Smooth muscle cell (in vitro differentiated cells): ENCODE data around the gene GTF3C5. TPM values are rescaled to one million over a fixed set of nuclear protein-coding genes. Genes with fewer than 3 reads are reported as not detected.
"Not testable (repeated sequence)": the region's sequence is repeated elsewhere in the genome, so short reads cannot be mapped to it uniquely, and the experiment has no call there.

Experiments
- DNase-seq: peaks from one replicate; lab custom pipeline; 2025; ENCODE audit not compliant: unreplicated experiment; lab: John Stamatoyannopoulos, UW
- H2AFZ ChIP-seq: fragments of 200-600 bp; sonication (generic); 2 replicates; pipeline ENCODE4 v1.6.0; 2016; ENCODE audit warnings: antibody characterized with exemption, low read depth, mild to moderate bottlenecking
- H3F3A ChIP-seq: fragments of 200-600 bp; sonication (generic); 2 replicates; pipeline ENCODE4 v1.6.0; 2017; ENCODE audit warnings: antibody characterized with exemption, low read depth
- H3K27ac ChIP-seq: fragments of 200-600 bp; sonication (generic); 2 replicates; pipeline ENCODE4 v1.5.1; 2016; ENCODE audit warnings: low read depth, mild to moderate bottlenecking
- H3K27me3 ChIP-seq: fragments of 200-600 bp; sonication (generic); 2 replicates; pipeline ENCODE4 v1.6.1; 2016; ENCODE audit warnings: low read depth, mild to moderate bottlenecking
- H3K36me3 ChIP-seq: fragments of 200-600 bp; sonication (generic); 2 replicates; pipeline ENCODE4 v1.5.1; 2016; ENCODE audit warnings: low read depth
- H3K4me1 ChIP-seq: fragments of 200-600 bp; sonication (generic); 2 replicates; pipeline ENCODE4 v1.5.1; 2016; ENCODE audit warnings: low read depth
- H3K4me2 ChIP-seq: fragments of 200-600 bp; sonication (generic); 2 replicates; pipeline ENCODE4 v1.6.0; 2016; ENCODE audit warnings: mild to moderate bottlenecking
- H3K4me3 ChIP-seq: fragments of 200-600 bp; sonication (generic); 2 replicates; pipeline ENCODE4 v1.5.1; 2016; ENCODE audit warnings: mild to moderate bottlenecking
- H3K79me2 ChIP-seq: fragments of 200-600 bp; sonication (generic); 2 replicates; pipeline ENCODE4 v1.6.0; 2016; ENCODE audit warnings: low read depth, mild to moderate bottlenecking
- H3K9ac ChIP-seq: fragments of 200-600 bp; sonication (generic); 2 replicates; pipeline ENCODE4 v1.6.0; 2016; ENCODE audit warnings: low read depth
- H3K9me3 ChIP-seq: fragments of 200-600 bp; sonication (generic); replicated peaks from 2 replicates; pipeline ENCODE4 v1.5.1; 2016; ENCODE audit warnings: low read depth
- H4K20me1 ChIP-seq: fragments of 200-600 bp; sonication (generic); 2 replicates; pipeline ENCODE4 v1.6.0; 2016; ENCODE audit warnings: low read depth
- CTCF ChIP-seq: fragments of 200-600 bp; sonication (generic); IDR thresholded peaks from 2 replicates; pipeline ENCODE4 v1.5.1; 2017; ENCODE audit warnings: borderline replicate concordance, mild to moderate bottlenecking, antibody characterized with exemption; ENCODE audit not compliant: insufficient read depth, poor library complexity, severe bottlenecking
- WGBS: methylation state at CpG from one replicate; pipeline ENCODE4 v1.1.7; 2016; ENCODE audit warnings: low lambda C conversion rate; 5-methylcytosine and 5-hydroxymethylcytosine counted together
- polyA plus RNA-seq: library from polyadenylated mRNA; unstranded; fragments of >200 nt; fragmentation: Nextera tagmentation; extraction: Ambion mirVana; gene quantifications from 2 replicates; pipeline ENCODE4 v1.2.1, GENCODE V29; 2016
- total RNA-seq: library from RNA; depleted of rRNA; stranded (reverse); fragments of >200 nt; gene quantifications from 2 replicates; pipeline ENCODE4 v1.2.3, GENCODE V29; 2014

Gene GTF3C5
- total and polyA plus RNA-seq, 2 experiments from 2014 or later = 44.2 to 59.0 TPM

- Histone ChIP-seq H3K4me3 (no peak overlapping the region), H3K36me3 (no peaks in the 10 kb centered on the region), H2AFZ (no peak overlapping the region), H3F3A (no peaks in the 10 kb centered on the region), H3K9me3 (no peaks in the 10 kb centered on the region), H3K27me3 (no peaks in the 10 kb centered on the region), H3K9ac (no peak overlapping the region), H3K27ac (no peak overlapping the region), H4K20me1 (no peaks in the 10 kb centered on the region), H3K79me2 (no peaks in the 10 kb centered on the region), H3K4me2 (no peak overlapping the region), H3K4me1 (peaks cover 10% of the 10 kb centered on the region)
- DNase-seq = no peak
- TF ChIP-seq CTCF = no peak
- 98% methylated on average over 17 of the region's 17 CpGs for WGBS
Observed at GRCh38 chr9:133065070-133065388, 34.2 kb downstream of the GTF3C5 start.

GRCh38 chr9:133066181-133066983, 35.6 kb downstream of the GTF3C5 start:
- TF ChIP-seq CTCF = no peak
- H3K9ac ChIP-seq = no peak overlapping the region
- H3K79me2 ChIP-seq = no peaks in the 10 kb centered on the region
- no peak overlapping the region for H3K4me3 ChIP-seq
- H3K4me1 ChIP-seq = peaks cover under 1% of the 10 kb centered on the region
- no peaks in the 10 kb centered on the region for H3K9me3 ChIP-seq
- DNase-seq = no peak
- no peak overlapping the region for H3K27ac ChIP-seq
- 97% methylated on average over 16 of the region's 25 CpGs for WGBS
- no peaks in the 10 kb centered on the region for H3K36me3 ChIP-seq
- H3F3A ChIP-seq = no peaks in the 10 kb centered on the region
- H4K20me1 ChIP-seq = no peaks in the 10 kb centered on the region
- no peaks in the 10 kb centered on the region for H3K27me3 ChIP-seq
- no peak overlapping the region for H2AFZ ChIP-seq
- H3K4me2 ChIP-seq = no peak overlapping the region

- Histone ChIP-seq H3K27ac (no peak overlapping the region), H4K20me1 (no peaks in the 10 kb centered on the region), H2AFZ (no peak overlapping the region), H3K36me3 (no peaks in the 10 kb centered on the region), H3K9me3 (no peaks in the 10 kb centered on the region), H3K4me2 (no peak overlapping the region), H3K27me3 (no peaks in the 10 kb centered on the region), H3K9ac (no peak overlapping the region), H3K4me1 (no peaks in the 10 kb centered on the region), H3K79me2 (no peaks in the 10 kb centered on the region), H3F3A (no peaks in the 10 kb centered on the region), H3K4me3 (no peak overlapping the region)
- no peak for TF ChIP-seq CTCF
- WGBS = 97% methylated on average over 10 of the region's 11 CpGs
- DNase-seq = no peak
Observed at GRCh38 chr9:133067006-133067405, 36.2 kb downstream of the GTF3C5 start.

- 82% methylated on average over 11 of the region's 11 CpGs for WGBS
- no peaks in the 10 kb centered on the region for H3K36me3 ChIP-seq
- DNase-seq = no peak
- no peaks in the 10 kb centered on the region for H3K4me1 ChIP-seq
- H3K4me2 ChIP-seq = no peak overlapping the region
- H4K20me1 ChIP-seq = no peaks in the 10 kb centered on the region
- no peak overlapping the region for H3K9ac ChIP-seq
- H2AFZ ChIP-seq = no peak overlapping the region
- H3F3A ChIP-seq = no peaks in the 10 kb centered on the region
- H3K79me2 ChIP-seq = no peaks in the 10 kb centered on the region
- no peak overlapping the region for H3K27ac ChIP-seq
- H3K4me3 ChIP-seq = no peak overlapping the region
- H3K27me3 ChIP-seq = no peaks in the 10 kb centered on the region
- no peaks in the 10 kb centered on the region for H3K9me3 ChIP-seq
- TF ChIP-seq CTCF = no peak
Observed at GRCh38 chr9:133067813-133068212, 37.0 kb downstream of the GTF3C5 start.

- not testable (repeated sequence) for DNase-seq, H3K9ac ChIP-seq, H3F3A ChIP-seq, H3K27me3 ChIP-seq, H4K20me1 ChIP-seq, H3K9me3 ChIP-seq, H3K36me3 ChIP-seq, H2AFZ ChIP-seq, H3K4me1 ChIP-seq, H3K4me3 ChIP-seq, H3K79me2 ChIP-seq, H3K4me2 ChIP-seq, H3K27ac ChIP-seq
- 100% methylated on average over 1 of the region's 15 CpGs for WGBS
Observed at GRCh38 chr9:133068431-133068830, 37.6 kb downstream of the GTF3C5 start.

GRCh38 chr9:133070500-133070961, 39.7 kb downstream of the GTF3C5 start:
- H3K9me3 ChIP-seq, H3K36me3 ChIP-seq, H3K9ac ChIP-seq, H2AFZ ChIP-seq, H3K4me2 ChIP-seq, H3K4me3 ChIP-seq, H4K20me1 ChIP-seq, DNase-seq, H3K79me2 ChIP-seq, H3K27ac ChIP-seq, H3K4me1 ChIP-seq, H3K27me3 ChIP-seq, H3F3A ChIP-seq: not testable (repeated sequence)
- WGBS = 97% methylated on average over 17 of the region's 17 CpGs
